Osteoblast (primary cell): ENCODE data around the gene ATP12A. TPM values are rescaled to one million over a fixed set of nuclear protein-coding genes. Genes with fewer than 3 reads are reported as not detected.

Experiments
- DNase-seq: peaks from one replicate; pipeline ENCODE4 v3.0.0; 2011; ENCODE audit warnings: low spot score, mixed read lengths; ENCODE audit not compliant: insufficient read length; ENCODE audit errors: missing footprints
- H2AFZ ChIP-seq: 2 replicates; pipeline ENCODE4 v1.6.0; 2011; ENCODE audit warnings: mild to moderate bottlenecking, low read length
- H3K27ac ChIP-seq: 2 replicates; pipeline ENCODE4 v1.5.1; 2011; ENCODE audit warnings: mild to moderate bottlenecking, low read depth, low read length, moderate library complexity
- H3K27me3 ChIP-seq: 2 replicates; pipeline ENCODE4 v1.6.0; 2012; ENCODE audit warnings: mild to moderate bottlenecking, control low read depth, inconsistent platforms, low read length, moderate library complexity; ENCODE audit not compliant: insufficient read depth
- H3K36me3 ChIP-seq: 2 replicates; pipeline ENCODE4 v1.5.1; 2011; ENCODE audit warnings: mild to moderate bottlenecking, low read length, control low read depth, moderate library complexity; ENCODE audit not compliant: insufficient read depth
- H3K4me1 ChIP-seq: 2 replicates; pipeline ENCODE4 v1.5.1; 2011; ENCODE audit warnings: mild to moderate bottlenecking, low read length, control low read depth, moderate library complexity; ENCODE audit not compliant: insufficient read depth
- H3K4me2 ChIP-seq: 2 replicates; pipeline ENCODE4 v1.6.0; 2011; ENCODE audit warnings: mild to moderate bottlenecking, low read length; ENCODE audit not compliant: insufficient read depth
- H3K4me3 ChIP-seq: fragments of 200-600 bp; sonication (generic); 3 replicates; pipeline ENCODE4 v1.5.1; 2012; ENCODE audit warnings: mild to moderate bottlenecking, low read length, inconsistent platforms; ENCODE audit not compliant: insufficient read depth
- H3K79me2 ChIP-seq: 2 replicates; pipeline ENCODE4 v1.6.0; 2012; ENCODE audit warnings: mild to moderate bottlenecking, low read length, control low read depth, inconsistent platforms; ENCODE audit not compliant: insufficient read depth
- H3K9me3 ChIP-seq: 2 replicates; pipeline ENCODE4 v1.5.1; 2011; ENCODE audit warnings: low read depth, low read length, control low read depth
- H4K20me1 ChIP-seq: 2 replicates; pipeline ENCODE4 v1.6.0; 2012; ENCODE audit warnings: mild to moderate bottlenecking, low read length, control low read depth; ENCODE audit not compliant: insufficient read depth
- total RNA-seq: library from RNA; depleted of rRNA; stranded (reverse); fragments of >200 nt; gene quantifications from 2 replicates; pipeline ENCODE4 v1.2.3, GENCODE V29; 2012
- TF ChIP-seq, protein P1 (sequence below): IDR thresholded peaks from 2 replicates; pipeline ENCODE4 v1.5.1; 2011; ENCODE audit warnings: mild to moderate bottlenecking, low read depth, low read length, moderate library complexity; ENCODE audit errors: extremely low read depth

ATP12A gene
- total RNA-seq, 1 donor: not detected

DNA sequence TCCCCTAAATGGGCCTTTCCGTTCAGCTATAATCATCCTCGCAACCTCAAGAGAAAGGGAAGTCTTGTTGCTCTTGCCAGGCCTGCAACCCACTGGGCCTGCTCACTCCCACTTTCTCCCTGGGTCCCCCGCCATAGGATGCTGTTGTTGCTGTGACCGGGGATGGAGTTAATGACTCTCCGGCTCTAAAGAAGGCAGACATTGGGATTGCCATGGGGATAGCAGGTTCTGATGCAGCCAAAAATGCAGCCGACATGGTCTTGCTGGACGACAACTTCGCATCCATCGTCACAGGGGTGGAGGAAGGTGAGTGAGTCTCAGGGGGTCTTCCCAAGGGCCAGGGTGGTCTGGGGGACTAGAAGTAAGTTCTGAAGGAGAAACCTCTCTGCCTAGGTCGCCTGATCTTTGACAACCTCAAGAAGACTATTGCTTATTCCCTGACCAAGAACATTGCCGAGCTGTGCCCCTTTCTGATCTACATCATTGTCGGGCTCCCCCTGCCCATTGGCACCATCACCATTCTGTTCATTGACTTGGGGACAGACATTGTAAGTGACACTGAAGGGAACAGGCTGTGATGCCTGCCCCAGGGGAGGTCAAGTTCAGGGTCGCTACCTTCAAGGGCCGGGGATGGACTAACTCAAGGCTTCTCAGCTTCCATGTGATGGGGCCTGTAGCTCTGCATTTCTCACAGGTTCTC lies 26.8 kb downstream of the ATP12A start:
- Histone ChIP-seq H3K9me3 (no peaks in the 10 kb centered on the region), H3K27ac (no peak overlapping the region), H3K4me2 (no peak overlapping the region), H2AFZ (no peak overlapping the region), H3K4me1 (no peaks in the 10 kb centered on the region), H3K4me3 (no peak overlapping the region), H4K20me1 (no peaks in the 10 kb centered on the region), H3K36me3 (no peaks in the 10 kb centered on the region), H3K79me2 (no peaks in the 10 kb centered on the region), H3K27me3 (no peaks in the 10 kb centered on the region)
- TF ChIP-seq, protein P1, sequence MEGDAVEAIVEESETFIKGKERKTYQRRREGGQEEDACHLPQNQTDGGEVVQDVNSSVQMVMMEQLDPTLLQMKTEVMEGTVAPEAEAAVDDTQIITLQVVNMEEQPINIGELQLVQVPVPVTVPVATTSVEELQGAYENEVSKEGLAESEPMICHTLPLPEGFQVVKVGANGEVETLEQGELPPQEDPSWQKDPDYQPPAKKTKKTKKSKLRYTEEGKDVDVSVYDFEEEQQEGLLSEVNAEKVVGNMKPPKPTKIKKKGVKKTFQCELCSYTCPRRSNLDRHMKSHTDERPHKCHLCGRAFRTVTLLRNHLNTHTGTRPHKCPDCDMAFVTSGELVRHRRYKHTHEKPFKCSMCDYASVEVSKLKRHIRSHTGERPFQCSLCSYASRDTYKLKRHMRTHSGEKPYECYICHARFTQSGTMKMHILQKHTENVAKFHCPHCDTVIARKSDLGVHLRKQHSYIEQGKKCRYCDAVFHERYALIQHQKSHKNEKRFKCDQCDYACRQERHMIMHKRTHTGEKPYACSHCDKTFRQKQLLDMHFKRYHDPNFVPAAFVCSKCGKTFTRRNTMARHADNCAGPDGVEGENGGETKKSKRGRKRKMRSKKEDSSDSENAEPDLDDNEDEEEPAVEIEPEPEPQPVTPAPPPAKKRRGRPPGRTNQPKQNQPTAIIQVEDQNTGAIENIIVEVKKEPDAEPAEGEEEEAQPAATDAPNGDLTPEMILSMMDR: no peak
- DNase-seq: no peak

DNA sequence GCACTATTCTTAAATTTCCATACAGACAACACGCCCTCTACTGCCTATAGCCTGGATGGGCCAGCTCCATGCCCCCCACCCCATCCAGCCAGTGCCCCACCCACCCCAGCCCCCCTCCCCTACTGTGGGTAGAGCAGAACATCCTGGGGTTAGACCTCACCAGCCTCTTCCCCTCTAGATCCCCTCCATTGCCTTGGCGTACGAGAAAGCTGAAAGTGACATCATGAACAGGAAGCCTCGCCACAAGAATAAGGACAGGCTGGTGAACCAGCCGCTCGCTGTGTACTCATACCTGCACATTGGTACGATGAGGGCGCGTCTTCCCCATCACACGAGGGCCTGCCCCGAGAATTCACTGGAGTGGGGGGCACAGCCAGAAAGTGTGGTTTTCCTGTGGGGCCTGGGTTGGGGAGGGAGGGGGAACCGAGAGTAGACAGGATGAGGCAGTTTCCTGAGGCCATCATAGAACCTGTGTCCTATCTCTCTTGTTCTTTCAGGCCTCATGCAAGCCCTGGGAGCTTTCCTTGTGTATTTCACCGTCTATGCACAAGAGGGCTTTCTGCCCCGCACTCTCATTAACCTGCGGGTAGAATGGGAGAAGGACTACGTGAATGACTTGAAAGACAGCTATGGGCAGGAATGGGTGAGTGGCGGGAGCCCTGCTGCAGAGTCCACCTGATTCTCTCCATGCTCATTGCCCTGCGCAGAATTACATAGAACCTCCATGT lies 29.1 kb downstream of the ATP12A start:
- Histone ChIP-seq H3K4me3 (no peak overlapping the region), H3K36me3 (no peaks in the 10 kb centered on the region), H4K20me1 (no peaks in the 10 kb centered on the region), H3K4me1 (no peaks in the 10 kb centered on the region), H3K27ac (no peak overlapping the region), H3K4me2 (no peak overlapping the region), H2AFZ (no peak overlapping the region), H3K27me3 (no peaks in the 10 kb centered on the region), H3K79me2 (no peaks in the 10 kb centered on the region), H3K9me3 (no peaks in the 10 kb centered on the region)
- no peak for DNase-seq
- TF ChIP-seq, protein P1: no peak

DNA sequence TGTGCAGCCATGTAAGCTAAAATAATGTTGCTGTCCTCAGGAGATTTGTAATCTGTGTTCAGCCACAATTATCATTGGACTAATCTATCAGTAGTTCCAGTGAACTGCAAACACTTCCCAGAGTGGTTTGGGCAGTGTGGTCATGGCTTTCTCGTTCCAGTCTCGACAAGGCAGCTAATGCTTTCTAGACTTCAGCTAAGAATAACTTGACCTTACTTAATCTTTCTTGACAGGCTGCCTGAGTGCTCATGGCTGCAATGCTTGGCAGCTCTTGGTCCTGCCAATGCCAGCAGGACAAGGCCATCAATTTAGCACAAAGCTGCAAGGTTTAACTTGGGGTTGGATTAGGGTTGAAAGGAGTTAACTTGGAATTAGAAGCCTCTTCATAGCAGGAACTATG lies 32.8 kb downstream of the ATP12A start:
- no peaks in the 10 kb centered on the region for H3K4me1 ChIP-seq
- H3K36me3 ChIP-seq: no peaks in the 10 kb centered on the region
- H2AFZ ChIP-seq: no peak overlapping the region
- H3K27ac ChIP-seq: no peak overlapping the region
- TF ChIP-seq, protein P1: no peak
- H3K4me2 ChIP-seq: no peak overlapping the region
- no peaks in the 10 kb centered on the region for H3K79me2 ChIP-seq
- no peak for DNase-seq
- H3K27me3 ChIP-seq: no peaks in the 10 kb centered on the region
- H3K9me3 ChIP-seq: no peaks in the 10 kb centered on the region
- H3K4me3 ChIP-seq: no peak overlapping the region
- H4K20me1 ChIP-seq: no peaks in the 10 kb centered on the region

DNA sequence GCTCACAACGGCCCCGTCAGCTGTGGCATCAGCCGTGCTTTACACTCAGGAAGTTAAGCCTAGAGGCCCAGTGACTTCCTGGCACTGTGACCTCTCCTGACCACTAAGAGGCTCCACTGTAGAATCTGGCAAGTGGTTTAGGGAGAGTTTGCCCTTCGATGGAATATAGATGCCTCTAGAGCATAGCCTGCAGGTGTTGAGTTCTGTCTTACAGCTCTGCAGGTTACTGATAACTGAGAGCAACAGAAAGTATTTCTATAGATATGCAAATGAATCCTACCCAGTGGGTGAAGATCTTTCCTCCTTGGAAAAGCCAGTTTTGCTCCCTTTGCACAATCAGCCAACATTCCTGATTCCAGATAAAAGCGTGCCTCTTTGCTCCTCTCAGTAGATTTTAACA lies 35.8 kb downstream of the ATP12A start:
- H3K27ac ChIP-seq: no peak overlapping the region
- no peaks in the 10 kb centered on the region for H3K4me1 ChIP-seq

More for the DNA sequence above, 35.8 kb downstream of the ATP12A start:
- no peaks in the 10 kb centered on the region for H4K20me1 ChIP-seq
- no peak overlapping the region for H2AFZ ChIP-seq
- TF ChIP-seq, protein P1: no peak
- no peak overlapping the region for H3K4me3 ChIP-seq
- no peaks in the 10 kb centered on the region for H3K9me3 ChIP-seq
- H3K27me3 ChIP-seq: no peaks in the 10 kb centered on the region
- no peak overlapping the region for H3K4me2 ChIP-seq
- no peaks in the 10 kb centered on the region for H3K36me3 ChIP-seq
- no peaks in the 10 kb centered on the region for H3K79me2 ChIP-seq
- no peak for DNase-seq
